ACC112 (cell line): ENCODE measurements around the gene PROX1.

ENCODE experiments used
- H2AFZ ChIP-seq: fragments of 200-600 bp; sonication (generic); one replicate; pipeline ENCODE4 v1.6.0; 2017; ENCODE audit warnings: antibody characterized with exemption, low read length; ENCODE audit not compliant: unreplicated experiment
- H3K27ac ChIP-seq: fragments of 200-600 bp; sonication (generic); 2 replicates; pipeline ENCODE4 v1.5.1; 2014; ENCODE audit warnings: low read depth, mild to moderate bottlenecking, antibody characterized with exemption, low read length, moderate library complexity
- H3K27me3 ChIP-seq: fragments of 200-600 bp; sonication (generic); 2 replicates; pipeline ENCODE4 v1.6.1; 2014; ENCODE audit warnings: mild to moderate bottlenecking, antibody characterized with exemption, low read length, moderate library complexity, mixed read lengths; ENCODE audit not compliant: insufficient read depth
- H3K36me3 ChIP-seq: fragments of 200-600 bp; sonication (generic); 2 replicates; pipeline ENCODE4 v1.6.1; 2016; ENCODE audit warnings: mild to moderate bottlenecking, antibody characterized with exemption, low read length, moderate library complexity, mixed read lengths; ENCODE audit not compliant: insufficient read depth
- H3K4me1 ChIP-seq: fragments of 200-600 bp; sonication (generic); one replicate; pipeline ENCODE4 v1.6.1; 2016; ENCODE audit warnings: low read length, mixed read lengths; ENCODE audit not compliant: insufficient read depth, unreplicated experiment, control insufficient read depth
- H3K4me3 ChIP-seq: fragments of 200-600 bp; sonication (generic); 2 replicates; pipeline ENCODE4 v1.5.1; 2014; ENCODE audit warnings: mild to moderate bottlenecking, low read depth, low read length
- H3K79me2 ChIP-seq: fragments of 200-600 bp; sonication (generic); one replicate; pipeline ENCODE4 v1.6.0; 2016; ENCODE audit warnings: low read length; ENCODE audit not compliant: control insufficient read depth, unreplicated experiment, insufficient read depth

PROX1 gene

DNA sequence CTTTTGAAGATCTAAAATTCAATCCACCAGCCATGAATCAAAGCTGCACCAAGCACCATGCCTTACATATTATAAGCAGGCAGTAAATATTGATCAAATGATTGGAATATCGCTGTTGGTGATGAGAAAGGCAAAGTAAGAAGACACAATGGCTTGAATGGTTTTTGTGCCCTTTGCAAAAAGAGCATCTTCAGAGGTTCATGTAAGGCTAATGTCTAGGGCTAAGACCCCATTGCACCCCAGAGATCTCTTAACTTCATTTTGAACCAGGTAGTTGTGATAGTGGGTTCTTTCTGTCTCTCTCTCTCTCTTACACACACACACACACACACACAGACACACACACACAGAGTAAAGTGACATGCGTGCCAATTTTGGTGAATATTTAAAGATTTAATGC is 12.0 kb downstream of the PROX1 start:
- Histone ChIP-seq H3K36me3 (no peaks in the 10 kb centered on the region), H3K27ac (no peak overlapping the region), H3K79me2 (no peaks in the 10 kb centered on the region), H3K4me1 (no peaks in the 10 kb centered on the region), H2AFZ (no peak overlapping the region), H3K4me3 (no peak overlapping the region), H3K27me3 (peaks cover 7% of the 10 kb centered on the region; the same call in 1 of the 2 replicates)

DNA sequence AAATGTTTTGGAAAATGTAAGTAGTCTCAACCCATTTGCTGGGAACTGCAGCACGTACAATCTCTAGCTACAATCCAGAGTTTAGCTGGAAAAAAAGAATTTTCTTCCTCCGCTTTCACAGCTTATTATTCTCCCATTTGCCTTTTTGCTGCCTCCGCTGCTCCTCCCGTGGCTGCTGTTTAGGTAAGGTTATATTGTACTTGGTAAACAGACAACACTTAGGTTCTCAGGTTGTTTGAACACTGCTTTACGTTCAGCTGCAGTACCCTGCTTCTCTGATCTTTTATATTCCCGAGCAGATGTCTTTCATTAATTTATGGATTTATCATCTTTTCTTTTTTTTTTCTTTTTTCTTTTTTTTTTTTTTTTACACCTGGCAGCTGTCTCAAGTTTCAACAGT is 14.3 kb downstream of the PROX1 start:
- Histone ChIP-seq H3K4me1 (no peaks in the 10 kb centered on the region), H3K79me2 (no peaks in the 10 kb centered on the region), H2AFZ (no peak overlapping the region), H3K27ac (no peak overlapping the region), H3K36me3 (no peaks in the 10 kb centered on the region), H3K27me3 (no peaks in the 10 kb centered on the region), H3K4me3 (no peak overlapping the region)

DNA sequence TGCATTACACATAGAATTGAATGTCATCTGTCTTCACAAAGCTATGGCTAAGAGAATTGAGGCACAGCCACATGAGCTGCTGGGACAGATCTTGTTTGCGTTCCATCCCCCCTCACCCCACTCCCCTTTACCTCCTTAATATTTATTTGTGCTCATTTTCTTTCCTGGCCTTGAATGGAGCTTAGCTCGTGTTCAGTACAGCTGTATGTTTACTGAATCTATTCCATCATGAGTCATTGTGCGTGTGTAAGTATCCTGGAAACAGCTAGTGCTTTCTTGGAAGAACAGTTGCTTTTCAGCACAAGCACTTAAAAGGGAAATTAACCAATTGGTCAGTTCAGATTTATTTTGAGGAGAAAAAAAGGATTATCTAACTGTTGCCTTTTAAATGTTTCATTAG is 14.7 kb downstream of the PROX1 start:
- Histone ChIP-seq H3K36me3 (no peaks in the 10 kb centered on the region), H3K27me3 (no peaks in the 10 kb centered on the region), H3K79me2 (no peaks in the 10 kb centered on the region), H3K4me3 (no peak overlapping the region), H3K27ac (no peak overlapping the region), H3K4me1 (no peaks in the 10 kb centered on the region), H2AFZ (no peak overlapping the region)

DNA sequence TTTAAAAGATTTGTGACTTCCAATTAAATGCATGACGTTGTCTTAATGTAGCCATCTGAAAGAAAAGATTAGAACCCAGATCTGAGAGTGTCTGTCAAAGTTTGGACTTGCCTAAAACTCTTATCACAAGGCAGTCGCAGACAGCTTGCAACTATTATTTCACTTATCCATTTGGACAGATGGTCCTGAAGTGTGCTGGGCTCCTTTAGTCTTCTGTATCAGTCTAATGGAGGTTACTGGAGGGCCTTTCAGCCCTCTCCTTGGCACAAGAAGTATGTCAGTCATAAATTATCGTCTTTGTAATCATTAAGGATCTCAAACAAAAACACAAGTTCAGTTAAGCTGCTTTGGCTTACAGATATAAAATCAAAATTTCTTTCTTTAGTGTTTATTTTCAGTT is 15.5 kb downstream of the PROX1 start:
- no peak overlapping the region for H3K27ac ChIP-seq
- H3K36me3 ChIP-seq = no peaks in the 10 kb centered on the region
- H3K79me2 ChIP-seq = no peaks in the 10 kb centered on the region
- no peak overlapping the region for H3K4me3 ChIP-seq
- H3K4me1 ChIP-seq = no peaks in the 10 kb centered on the region
- H2AFZ ChIP-seq = no peak overlapping the region
- no peaks in the 10 kb centered on the region for H3K27me3 ChIP-seq

DNA sequence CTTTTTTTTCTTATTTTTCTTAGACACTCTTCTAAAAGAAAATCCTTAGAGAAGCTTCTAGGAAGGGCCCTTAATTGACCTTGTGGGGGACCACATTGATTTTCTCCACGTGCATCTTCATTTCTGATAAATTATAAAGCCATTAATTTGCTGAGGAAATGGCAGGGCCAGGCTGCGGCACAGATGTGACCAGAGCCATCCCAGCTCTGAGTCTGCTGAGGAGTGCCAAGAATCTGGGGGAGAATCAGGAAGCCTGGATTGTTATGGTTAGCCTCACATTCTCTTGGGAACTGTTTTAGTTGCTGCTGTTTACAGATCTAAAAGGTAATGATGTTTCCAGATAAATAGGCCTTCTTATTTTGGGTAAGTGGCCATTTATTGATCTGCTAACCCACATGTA is 16.2 kb downstream of the PROX1 start:
- H3K36me3 ChIP-seq = no peaks in the 10 kb centered on the region
- H3K4me1 ChIP-seq = no peaks in the 10 kb centered on the region
- no peak overlapping the region for H3K4me3 ChIP-seq
- no peaks in the 10 kb centered on the region for H3K27me3 ChIP-seq
- H2AFZ ChIP-seq = no peak overlapping the region
- H3K79me2 ChIP-seq = no peaks in the 10 kb centered on the region
- no peak overlapping the region for H3K27ac ChIP-seq

DNA sequence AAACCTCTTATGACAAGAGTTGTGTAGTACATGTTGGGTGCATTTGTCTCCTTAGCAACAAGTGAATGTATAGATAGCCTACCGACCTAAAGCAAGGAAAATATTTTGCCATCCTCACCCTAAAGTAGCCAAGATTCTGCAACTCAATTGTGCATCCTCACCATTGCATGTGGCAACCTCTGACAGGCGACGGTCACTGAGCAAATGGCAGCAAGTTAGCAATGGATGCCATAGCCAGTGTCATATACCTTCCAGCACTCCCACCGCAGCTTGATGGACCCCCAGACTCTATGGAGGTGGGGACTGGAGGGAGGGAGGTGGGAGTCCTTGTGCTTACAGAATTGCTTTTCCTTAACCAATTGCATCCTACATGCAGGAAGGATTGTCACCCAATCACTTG is 17.0 kb downstream of the PROX1 start:
- Histone ChIP-seq H3K4me1 (no peaks in the 10 kb centered on the region), H3K4me3 (no peak overlapping the region), H3K27ac (no peak overlapping the region), H3K36me3 (no peaks in the 10 kb centered on the region), H3K27me3 (peaks cover 5% of the 10 kb centered on the region; the same call in 1 of the 2 replicates), H3K79me2 (no peaks in the 10 kb centered on the region), H2AFZ (no peak overlapping the region)

DNA sequence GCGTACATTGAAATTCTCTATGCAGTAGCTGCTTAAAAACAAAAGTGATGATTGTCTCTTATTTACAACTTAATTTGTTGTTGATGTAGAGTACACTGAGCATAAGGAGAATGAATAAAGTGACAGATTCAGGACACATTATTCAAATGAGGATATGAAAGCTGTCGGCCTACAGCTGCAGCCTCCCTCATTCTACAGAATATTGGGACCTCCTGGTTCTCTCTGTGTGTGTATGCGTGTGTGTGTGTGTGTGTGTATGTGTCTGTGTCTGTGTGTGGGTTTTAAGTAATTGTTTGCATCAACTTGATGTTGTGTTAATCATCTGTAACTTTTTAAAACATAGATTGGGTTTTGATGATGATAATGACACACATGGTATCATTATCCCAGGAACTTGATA is 17.9 kb downstream of the PROX1 start:
- H3K27ac ChIP-seq = no peak overlapping the region
- peaks cover 6% of the 10 kb centered on the region; the same call in 1 of the 2 replicates for H3K27me3 ChIP-seq
- no peaks in the 10 kb centered on the region for H3K79me2 ChIP-seq

DNA sequence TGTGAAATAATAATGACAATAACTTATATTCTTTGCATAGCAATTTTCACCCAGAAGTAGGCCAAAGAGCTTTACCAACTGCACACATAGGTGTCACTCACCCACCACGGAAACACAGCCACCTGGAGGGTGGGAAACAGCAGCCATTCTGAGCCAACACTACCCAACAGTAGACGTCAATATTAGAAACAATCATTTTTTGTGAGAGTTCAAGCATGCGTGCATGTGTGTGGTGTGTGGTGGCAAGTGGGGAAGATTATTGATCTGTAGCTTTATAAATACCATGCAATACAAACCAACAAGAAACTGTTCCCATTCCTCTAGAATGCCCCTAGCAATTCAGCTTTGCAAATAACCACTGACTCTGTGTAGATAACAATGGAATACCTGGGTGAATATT is 19.1 kb downstream of the PROX1 start:
- peaks cover 6% of the 10 kb centered on the region; the same call in 1 of the 2 replicates for H3K27me3 ChIP-seq
- no peak overlapping the region for H3K27ac ChIP-seq
- H3K79me2 ChIP-seq = no peaks in the 10 kb centered on the region
- H3K36me3 ChIP-seq = no peaks in the 10 kb centered on the region
- H3K4me3 ChIP-seq = no peak overlapping the region
- no peaks in the 10 kb centered on the region for H3K4me1 ChIP-seq
- H2AFZ ChIP-seq = no peak overlapping the region

More for the DNA sequence above, 17.9 kb downstream of the PROX1 start:
- no peak overlapping the region for H2AFZ ChIP-seq
- H3K4me3 ChIP-seq = no peak overlapping the region
- H3K4me1 ChIP-seq = no peaks in the 10 kb centered on the region
- H3K36me3 ChIP-seq = no peaks in the 10 kb centered on the region

DNA sequence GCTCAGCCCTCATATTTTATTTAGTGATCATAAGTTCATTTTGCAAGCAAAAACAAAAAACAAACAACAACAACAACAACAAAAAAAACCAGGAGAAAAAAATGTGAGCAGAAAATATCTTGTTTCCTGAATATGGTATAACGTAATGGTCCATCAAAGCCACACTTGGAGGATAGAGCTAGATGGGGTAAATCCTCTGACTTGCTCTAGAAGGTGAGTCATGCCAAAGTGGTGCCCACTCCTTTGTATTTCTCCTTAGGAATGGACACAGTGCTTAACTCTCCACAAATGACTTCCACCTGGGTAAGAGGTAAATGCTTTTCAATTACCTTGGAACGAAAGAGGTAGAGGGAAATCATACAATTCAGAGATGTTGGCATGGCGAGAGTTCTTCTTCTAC is 20.6 kb downstream of the PROX1 start:
- Histone ChIP-seq H3K79me2 (no peaks in the 10 kb centered on the region), H3K4me3 (no peak overlapping the region), H3K27ac (no peak overlapping the region), H2AFZ (no peak overlapping the region), H3K36me3 (no peaks in the 10 kb centered on the region), H3K27me3 (peaks cover 6% of the 10 kb centered on the region; the same call in 1 of the 2 replicates), H3K4me1 (no peaks in the 10 kb centered on the region)

DNA sequence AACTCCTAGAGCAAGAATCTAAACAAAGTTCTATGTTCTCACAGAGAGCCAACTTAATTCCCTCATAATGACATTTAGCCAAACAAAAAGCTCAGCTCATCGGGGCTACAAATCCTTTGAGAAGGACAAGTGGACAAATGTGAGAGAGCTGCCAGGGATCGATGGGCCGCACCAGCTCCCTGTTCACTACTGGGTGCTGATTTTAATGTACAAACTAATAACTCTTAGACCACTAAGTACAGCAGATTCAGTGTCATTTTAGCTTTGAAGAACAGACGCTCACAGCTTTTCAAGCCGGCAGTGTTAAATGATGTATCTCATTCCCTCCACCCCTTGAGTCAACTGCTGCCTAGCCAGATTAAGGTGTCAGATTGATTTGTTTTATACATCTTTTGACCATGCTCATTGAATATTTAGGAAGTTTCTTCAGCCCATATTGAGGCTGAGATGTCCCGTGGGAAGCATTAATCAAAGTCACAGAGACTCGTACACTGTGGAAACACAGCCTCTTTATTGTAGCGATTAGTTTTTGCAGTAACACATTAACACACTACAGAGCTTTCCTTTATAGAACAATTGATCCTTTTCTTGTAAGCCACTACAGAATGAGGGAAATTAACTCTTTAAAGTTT is 21.1 kb downstream of the PROX1 start:
- Histone ChIP-seq H3K36me3 (no peaks in the 10 kb centered on the region), H3K79me2 (no peaks in the 10 kb centered on the region), H3K27ac (no peak overlapping the region), H3K4me3 (no peak overlapping the region), H3K27me3 (peaks cover 6% of the 10 kb centered on the region; the same call in 1 of the 2 replicates), H3K4me1 (no peaks in the 10 kb centered on the region), H2AFZ (no peak overlapping the region)

DNA sequence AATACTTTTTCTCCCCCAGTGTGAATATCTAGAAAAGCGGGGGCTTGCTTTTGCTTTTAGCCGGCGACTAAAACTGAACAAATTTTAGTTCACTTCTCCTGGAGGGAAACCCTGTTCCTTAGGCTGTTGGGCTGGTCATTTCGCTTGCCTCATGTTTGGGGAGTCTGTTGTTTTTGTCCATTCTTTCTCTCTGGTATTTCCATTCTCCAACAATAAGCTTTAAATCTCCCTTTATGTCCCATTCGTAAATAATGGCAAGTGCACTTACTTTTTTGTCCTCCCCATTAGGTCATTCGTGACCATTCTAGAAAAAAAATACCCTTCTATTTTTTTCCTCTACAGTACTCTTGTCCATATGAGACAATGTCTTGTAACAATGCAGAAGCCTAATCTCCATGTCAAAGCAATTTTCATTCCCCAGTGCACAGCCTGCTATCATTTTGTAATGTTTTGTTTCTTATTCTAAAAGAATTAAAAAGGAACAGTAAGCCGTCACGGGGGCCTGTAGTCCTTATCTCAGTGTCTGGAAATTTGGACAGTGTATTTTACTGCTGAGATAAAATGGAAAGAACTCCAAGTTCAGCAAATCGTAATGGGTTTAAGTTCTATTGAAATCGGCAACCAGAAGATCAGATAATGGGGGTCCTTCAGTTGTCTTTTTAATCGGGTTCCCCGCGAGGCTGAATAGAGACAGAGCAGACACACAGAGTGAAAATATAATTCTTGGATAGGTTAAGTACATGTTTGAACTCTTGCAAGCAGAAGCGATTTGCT is 21.8 kb downstream of the PROX1 start:
- no peak overlapping the region for H3K4me3 ChIP-seq
- no peaks in the 10 kb centered on the region for H3K4me1 ChIP-seq
- H3K36me3 ChIP-seq = no peaks in the 10 kb centered on the region
- H3K79me2 ChIP-seq = no peaks in the 10 kb centered on the region
- H3K27me3 ChIP-seq = peaks cover 6% of the 10 kb centered on the region; the same call in 1 of the 2 replicates
- H3K27ac ChIP-seq = no peak overlapping the region
- no peak overlapping the region for H2AFZ ChIP-seq
